Esophagus squamous epithelium (tissue), 5 donors: Measurements from ENCODE around the gene TKTL2. TPM values are rescaled to one million over a fixed set of nuclear protein-coding genes. Genes with fewer than 3 reads are reported as not detected.

Experiments used
- DNase-seq: peaks from one replicate; lab custom pipeline; 2025; lab: John Stamatoyannopoulos, UW
- H3K27ac ChIP-seq, 4 donors: fragments of 200-600 bp; sonication (generic); one replicate each; pipeline ENCODE4 v1.5.1; 2016 to 2019; ENCODE audit warnings: mild to moderate bottlenecking in 1 of 4
- H3K27me3 ChIP-seq, 4 donors: fragments of 200-600 bp; sonication (generic); 1 replicate in 3 of 4; 2 replicates in 1 of 4; pipeline versions ENCODE4 v1.5.1 to v1.6.0; 2017 to 2021; ENCODE audit warnings: antibody characterized with exemption in 1 of 4
- H3K36me3 ChIP-seq, 3 donors: fragments of 200-600 bp; sonication (generic); one replicate each; pipeline ENCODE4 v1.5.1; 2016 to 2019
- H3K4me1 ChIP-seq, 3 donors: fragments of 200-600 bp; sonication (generic); one replicate each; pipeline ENCODE4 v1.5.1; 2017 to 2019
- H3K4me3 ChIP-seq, 4 donors: fragments of 200-600 bp; sonication (generic); 1 replicate in 3 of 4; 2 replicates in 1 of 4; pipeline ENCODE4 v1.5.1; 2016 to 2019; ENCODE audit warnings: mild to moderate bottlenecking in 2 of 4, moderate library complexity in 1 of 4
- H3K9me3 ChIP-seq, 3 donors: fragments of 200-600 bp; sonication (generic); one replicate each; pipeline ENCODE4 v1.5.1; 2016 to 2019
- POLR2A ChIP-seq, 4 donors: fragments of 450-650 bp; IDR thresholded peaks; one replicate each; pipeline ENCODE4 v1.6.1; 2017; ENCODE audit warnings: antibody characterized with exemption in 4 of 4, mild to moderate bottlenecking in 4 of 4, moderate library complexity in 3 of 4
- WGBS, 2 donors: methylation state at CpG; one replicate each; pipeline ENCODE4 v1.1.5; 2018; 5-methylcytosine and 5-hydroxymethylcytosine counted together
- intact Hi-C: fragments of 100-400 bp; cut with DNase I; formaldehyde crosslinking; loops from one replicate; pipeline ENCODE4 v1.15.0; 2022
- total RNA-seq, 4 donors: library from RNA; depleted of rRNA; stranded (reverse); fragments of >200 nt; gene quantifications; one replicate each; pipeline ENCODE4 v1.1.0, GENCODE V29; 2016
- TF ChIP-seq, protein P1 (sequence below), 6 experiments: fragments of 450-650 bp in 4 of 6; fragments of 200-600 bp in 2 of 6; sonication (generic) in 2 of 6; IDR thresholded peaks; one replicate each; pipeline ENCODE4 v1.5.1; 2016 to 2019; ENCODE audit warnings: antibody characterized with exemption in 6 of 6, mild to moderate bottlenecking in 4 of 6, moderate library complexity in 4 of 6
- donor health status: DM: yes; HTN: yes; CAD: no.

Gene TKTL2
- total RNA-seq, 4 donors from 2014 or later, result 0.09 TPM; not detected in 3

DNA sequence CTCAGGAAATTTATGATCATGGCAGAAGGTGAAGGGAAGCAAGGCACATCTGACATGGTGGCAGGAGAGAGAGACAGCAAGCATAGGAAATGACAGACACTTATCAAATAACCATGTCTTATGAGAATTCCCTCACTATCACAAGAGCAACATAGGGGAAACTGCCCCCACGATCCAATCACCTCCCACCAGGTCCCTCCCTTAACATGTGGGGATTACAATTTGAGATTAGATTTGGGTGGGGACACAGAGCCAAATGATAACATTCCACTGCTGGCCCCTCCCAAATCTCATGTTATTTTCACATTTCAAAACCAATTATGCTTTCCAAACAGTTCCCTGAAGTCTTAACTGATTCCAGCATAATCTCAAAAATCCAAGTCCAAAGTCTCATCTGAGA, 12.8 kb upstream of the TKTL2 start:
- Histone ChIP-seq H3K9me3 (no peaks in the 10 kb centered on the region), H3K27me3 (no peaks in the 10 kb centered on the region), H3K27ac (no peak overlapping the region), H3K4me1 (no peaks in the 10 kb centered on the region), H3K4me3 (no peak overlapping the region), H3K36me3 (no peaks in the 10 kb centered on the region)
- no peak for TF ChIP-seq POLR2A (IDR thresholded peaks at IDR 0.05)
- TF ChIP-seq, protein P1, sequence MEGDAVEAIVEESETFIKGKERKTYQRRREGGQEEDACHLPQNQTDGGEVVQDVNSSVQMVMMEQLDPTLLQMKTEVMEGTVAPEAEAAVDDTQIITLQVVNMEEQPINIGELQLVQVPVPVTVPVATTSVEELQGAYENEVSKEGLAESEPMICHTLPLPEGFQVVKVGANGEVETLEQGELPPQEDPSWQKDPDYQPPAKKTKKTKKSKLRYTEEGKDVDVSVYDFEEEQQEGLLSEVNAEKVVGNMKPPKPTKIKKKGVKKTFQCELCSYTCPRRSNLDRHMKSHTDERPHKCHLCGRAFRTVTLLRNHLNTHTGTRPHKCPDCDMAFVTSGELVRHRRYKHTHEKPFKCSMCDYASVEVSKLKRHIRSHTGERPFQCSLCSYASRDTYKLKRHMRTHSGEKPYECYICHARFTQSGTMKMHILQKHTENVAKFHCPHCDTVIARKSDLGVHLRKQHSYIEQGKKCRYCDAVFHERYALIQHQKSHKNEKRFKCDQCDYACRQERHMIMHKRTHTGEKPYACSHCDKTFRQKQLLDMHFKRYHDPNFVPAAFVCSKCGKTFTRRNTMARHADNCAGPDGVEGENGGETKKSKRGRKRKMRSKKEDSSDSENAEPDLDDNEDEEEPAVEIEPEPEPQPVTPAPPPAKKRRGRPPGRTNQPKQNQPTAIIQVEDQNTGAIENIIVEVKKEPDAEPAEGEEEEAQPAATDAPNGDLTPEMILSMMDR (IDR thresholded peaks at IDR 0.05), result no peak
- DNase-seq, result no peak
- WGBS, 2 donors, result 75 to 82% methylated on average over 1 of the region's 1 CpG
- intact Hi-C loops, result loop anchor here (10.0 kb wide), 1 partner anchor 58 kb away; no protein-coding TSS in a partner anchor

DNA sequence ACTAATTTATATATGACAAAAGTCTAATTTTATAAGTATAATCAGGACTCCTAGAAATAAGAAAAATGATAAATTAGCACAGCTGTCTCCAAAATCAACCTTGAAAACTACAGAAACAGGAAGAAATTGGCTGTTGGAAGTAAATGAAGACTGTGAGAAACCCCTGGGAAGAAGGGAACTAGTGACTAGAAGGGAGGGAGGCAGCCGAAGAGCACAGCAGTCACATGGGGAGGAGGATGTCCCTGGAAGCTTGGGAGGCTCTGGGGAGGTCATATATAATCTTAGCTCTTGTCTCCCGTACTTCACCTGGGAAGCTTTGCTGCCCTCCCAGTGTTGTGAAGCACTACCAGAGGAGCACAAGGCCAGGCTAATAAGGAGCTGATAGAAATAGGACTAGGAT, 12.0 kb upstream of the TKTL2 start:
- TF ChIP-seq POLR2A (IDR thresholded peaks at IDR 0.05), result no peak
- TF ChIP-seq, protein P1 (IDR thresholded peaks at IDR 0.05), result no peak
- Histone ChIP-seq H3K4me1 (no peaks in the 10 kb centered on the region), H3K4me3 (no peak overlapping the region), H3K27ac (no peak overlapping the region), H3K27me3 (no peaks in the 10 kb centered on the region), H3K9me3 (no peaks in the 10 kb centered on the region), H3K36me3 (no peaks in the 10 kb centered on the region)
- no peak for DNase-seq
- 45 to 56% methylated on average over 2 of the region's 2 CpGs for WGBS, 2 donors
- intact Hi-C loops, result loop anchor here (10.0 kb wide), 1 partner anchor 59 kb away; no protein-coding TSS in a partner anchor

DNA sequence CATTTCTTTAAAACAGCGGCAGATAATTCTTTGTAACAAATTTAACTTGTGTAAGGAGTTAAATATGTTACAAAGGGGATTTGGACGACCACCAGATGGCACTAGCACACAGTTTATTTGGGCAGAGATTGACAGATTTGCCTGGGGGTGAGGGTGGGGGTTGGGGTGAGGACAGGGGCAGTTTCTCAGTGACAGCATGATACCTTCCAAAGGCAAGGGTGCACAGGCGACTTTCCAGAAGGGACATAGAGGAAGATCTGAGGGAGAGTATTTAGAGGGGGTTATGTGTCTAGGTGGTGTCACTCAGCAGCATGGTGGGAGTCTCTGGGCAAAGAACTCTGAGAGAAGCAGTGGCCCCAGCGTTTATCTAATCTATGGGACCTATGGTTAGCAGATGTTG, 11.4 kb upstream of the TKTL2 start:
- TF ChIP-seq, protein P1 (IDR thresholded peaks at IDR 0.05), result peak in 5 of 6 experiments; percentile 15 to 56 (median 37)
- TF ChIP-seq POLR2A (IDR thresholded peaks at IDR 0.05), result no peak
- 20 to 25% methylated on average over 4 of the region's 4 CpGs for WGBS, 2 donors
- no peaks in the 10 kb centered on the region for H3K9me3 ChIP-seq
- no peaks in the 10 kb centered on the region for H3K27me3 ChIP-seq
- intact Hi-C loops, result loop anchor here (10.0 kb wide), 1 partner anchor 60 kb away; no protein-coding TSS in a partner anchor
- H3K4me1 ChIP-seq, result no peaks in the 10 kb centered on the region
- no peaks in the 10 kb centered on the region for H3K36me3 ChIP-seq
- H3K27ac ChIP-seq, result no peak overlapping the region
- H3K4me3 ChIP-seq, result no peak overlapping the region
- DNase-seq, result no peak

DNA sequence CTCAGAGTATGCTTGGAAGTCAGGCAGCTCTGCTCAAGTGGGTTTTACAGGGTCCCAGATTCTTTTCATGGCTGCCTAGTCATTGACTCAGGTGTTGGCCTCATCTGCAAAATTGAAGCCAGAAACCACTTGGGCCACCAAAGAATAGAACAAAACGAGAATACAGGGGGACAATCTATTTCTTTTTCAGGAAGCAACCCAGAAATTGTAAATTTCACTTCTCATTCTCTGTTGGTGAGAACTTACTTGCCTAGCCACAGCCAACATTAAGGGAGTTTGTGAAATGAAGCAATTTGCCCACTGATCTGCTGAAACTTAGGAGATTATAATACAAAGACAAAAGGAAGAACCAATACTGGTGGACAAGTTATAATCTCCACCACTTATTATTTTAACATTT, 8.6 kb upstream of the TKTL2 start:
- intact Hi-C loops, result loop anchor here (10.0 kb wide), 1 partner anchor 63 kb away; no protein-coding TSS in a partner anchor
- no peak overlapping the region for H3K27ac ChIP-seq
- H3K9me3 ChIP-seq, result no peaks in the 10 kb centered on the region
- no peak overlapping the region for H3K4me3 ChIP-seq
- no peaks in the 10 kb centered on the region for H3K4me1 ChIP-seq
- TF ChIP-seq, protein P1 (IDR thresholded peaks at IDR 0.05), result no peak
- TF ChIP-seq POLR2A (IDR thresholded peaks at IDR 0.05), result no peak
- no peak for DNase-seq
- 25 to 54% methylated on average over 1 of the region's 1 CpG for WGBS, 2 donors
- H3K36me3 ChIP-seq, result no peaks in the 10 kb centered on the region
- no peaks in the 10 kb centered on the region for H3K27me3 ChIP-seq

DNA sequence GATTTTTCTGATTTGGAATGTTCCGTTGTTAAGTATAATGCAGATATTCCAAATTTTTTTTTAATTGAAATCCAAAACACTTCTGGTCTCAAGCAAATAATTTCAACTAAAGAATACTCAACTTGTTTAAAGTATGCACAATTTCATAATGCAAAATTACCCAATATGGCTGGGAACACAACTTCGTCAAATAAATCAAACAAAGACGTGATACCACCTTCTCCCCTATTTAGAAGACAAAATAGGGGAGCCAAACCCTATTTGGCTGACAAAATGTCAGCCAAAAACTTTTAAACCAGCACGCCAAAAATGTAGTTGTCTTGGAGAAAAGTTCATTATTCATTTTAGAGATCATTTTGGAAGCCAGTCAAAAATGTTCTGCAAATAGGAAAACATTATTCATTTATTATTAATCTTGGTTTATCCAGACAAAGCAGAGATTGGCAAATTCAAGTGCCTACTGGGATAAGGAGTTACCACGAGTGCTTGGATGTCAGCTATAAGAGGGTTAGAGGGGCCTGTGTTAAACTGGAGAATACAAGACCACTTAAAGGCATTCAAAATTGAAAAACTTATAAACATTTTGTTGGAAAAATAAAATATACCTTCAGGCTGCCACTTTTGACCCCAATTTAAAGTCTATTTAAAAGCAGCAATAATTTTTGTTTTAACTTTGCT, 3.3 kb upstream of the TKTL2 start:
- intact Hi-C loops, result no loop called here
- DNase-seq, result no peak
- no peaks in the 10 kb centered on the region for H3K4me1 ChIP-seq

More for the DNA sequence above, 3.3 kb upstream of the TKTL2 start:
- peaks cover 0 to 4% (median 0%) of the 10 kb centered on the region in 4 donors for H3K27me3 ChIP-seq
- no peaks in the 10 kb centered on the region for H3K36me3 ChIP-seq
- TF ChIP-seq, protein P1 (IDR thresholded peaks at IDR 0.05), result no peak
- no peak for TF ChIP-seq POLR2A (IDR thresholded peaks at IDR 0.05)
- no peak overlapping the region for H3K4me3 ChIP-seq
- no peaks in the 10 kb centered on the region for H3K9me3 ChIP-seq
- WGBS, 2 donors, result 31 to 51% methylated on average over 5 of the region's 5 CpGs
- H3K27ac ChIP-seq, result no peak overlapping the region
